Measurements from ENCODE around the gene SC5D.
A peak's percentile ranks its signal among the peaks of the same experiment; 100 is the strongest.

The SC5D gene

GRCh38 chr11:121292495-121293287 is at the start of gene SC5D:
SC5D (plus strand) TSS chr11:121292771; CDS start chr11:121303376, 10,605 bp downstream.
- DNase-seq (ENCODE audit: extremely low read depth in 1 of 2, low read depth in 1 of 2) = peak; percentile 83 to 88

- DNase-seq (ENCODE audit: extremely low read depth in 1 of 2, low read depth in 1 of 2) = no peak
Measured at GRCh38 chr11:121244884-121245283, 47.7 kb upstream of the SC5D start.

DNA sequence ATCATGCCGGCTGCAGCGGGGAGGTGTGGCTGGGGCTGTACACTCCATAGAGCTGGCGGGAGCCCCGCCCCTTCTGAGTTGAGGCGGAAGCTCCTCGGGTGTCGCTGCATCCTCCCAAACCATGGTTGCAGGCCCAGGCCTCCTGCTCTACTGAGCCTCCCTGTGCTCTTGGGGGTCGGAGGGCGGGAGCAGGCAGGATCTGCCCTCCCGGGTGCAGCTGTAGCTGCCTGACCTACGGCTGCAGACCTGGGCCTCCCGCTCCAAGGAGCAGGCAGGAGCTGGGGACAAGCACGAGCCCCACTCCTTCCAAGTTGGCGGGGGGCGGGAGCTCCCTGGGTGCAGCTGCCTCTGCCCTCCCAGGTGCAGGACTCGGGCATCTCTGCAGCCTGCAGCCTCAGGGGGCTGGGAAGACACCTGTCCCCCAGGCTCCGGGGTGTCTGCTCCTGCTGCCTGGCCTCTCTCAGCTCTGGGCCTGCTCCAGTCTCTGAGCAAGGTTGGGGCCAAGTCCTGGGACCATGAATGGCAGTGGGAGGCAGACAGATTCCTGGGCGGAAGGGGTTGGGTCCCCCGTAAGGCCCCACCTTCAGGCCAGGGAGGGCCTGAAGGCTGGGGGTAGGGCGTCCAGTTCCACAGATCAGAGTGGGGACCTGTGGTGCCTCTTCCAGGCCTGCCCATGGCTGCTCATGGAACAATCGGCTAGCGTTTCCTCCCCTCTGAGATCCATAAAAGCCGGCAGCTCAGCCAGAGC is 46.4 kb upstream of the SC5D start:
- no peak for DNase-seq (ENCODE audit: extremely low read depth in 1 of 2, low read depth in 1 of 2)

DNA sequence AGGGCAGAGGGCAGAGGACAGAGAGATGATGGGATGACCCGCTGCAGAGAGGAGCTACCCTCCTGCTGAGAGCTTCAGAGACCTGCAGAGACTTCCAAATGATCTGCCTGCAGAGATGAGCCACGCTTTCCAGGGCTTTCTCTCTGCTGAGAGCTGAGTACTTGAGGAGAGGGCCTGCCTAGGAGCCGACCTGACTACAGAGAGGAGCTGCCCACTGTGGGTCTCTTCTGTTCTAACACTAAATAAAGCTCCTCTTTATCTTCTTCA is 45.9 kb upstream of the SC5D start:
- DNase-seq (ENCODE audit: extremely low read depth in 1 of 2, low read depth in 1 of 2) = no peak

- DNase-seq (ENCODE audit: extremely low read depth in 1 of 2, low read depth in 1 of 2) = no peak
Measured at GRCh38 chr11:121248496-121248895, 44.1 kb upstream of the SC5D start.

DNA sequence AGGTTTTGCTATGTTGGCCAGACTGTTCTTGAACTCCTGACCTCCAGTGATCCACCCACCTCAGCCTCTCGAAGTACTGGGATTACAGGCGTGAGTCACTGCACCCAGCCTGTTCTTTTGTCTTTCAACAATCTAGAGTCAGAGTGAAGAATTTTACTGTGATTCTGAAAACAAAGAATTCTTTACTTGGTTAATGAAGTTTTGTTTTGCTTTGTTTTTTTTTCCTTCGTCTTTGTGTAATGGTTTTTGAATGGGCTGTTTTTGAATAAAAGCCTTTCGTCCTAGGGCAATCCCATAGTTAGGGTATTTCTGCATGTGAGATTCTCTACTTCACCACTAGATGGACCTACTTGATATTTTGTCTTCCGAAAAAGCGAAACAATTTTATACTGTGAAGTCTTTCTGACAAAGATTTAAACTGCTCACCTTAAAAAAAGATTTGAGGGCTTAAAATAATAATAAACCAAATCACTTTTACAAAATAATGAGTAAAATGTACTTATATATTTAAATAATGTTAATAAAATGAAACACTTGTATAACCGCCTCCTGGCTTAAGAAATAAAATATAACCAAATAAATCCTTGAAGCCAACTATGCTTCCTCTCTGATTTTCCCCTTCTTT is 43.4 kb upstream of the SC5D start:
- DNase-seq (ENCODE audit: extremely low read depth in 1 of 2, low read depth in 1 of 2) = peak in 1 of 2 donors; percentile 5

GRCh38 chr11:121250843-121251242 is 41.7 kb upstream of the SC5D start:
- no peak for DNase-seq (ENCODE audit: extremely low read depth in 1 of 2, low read depth in 1 of 2)

DNA sequence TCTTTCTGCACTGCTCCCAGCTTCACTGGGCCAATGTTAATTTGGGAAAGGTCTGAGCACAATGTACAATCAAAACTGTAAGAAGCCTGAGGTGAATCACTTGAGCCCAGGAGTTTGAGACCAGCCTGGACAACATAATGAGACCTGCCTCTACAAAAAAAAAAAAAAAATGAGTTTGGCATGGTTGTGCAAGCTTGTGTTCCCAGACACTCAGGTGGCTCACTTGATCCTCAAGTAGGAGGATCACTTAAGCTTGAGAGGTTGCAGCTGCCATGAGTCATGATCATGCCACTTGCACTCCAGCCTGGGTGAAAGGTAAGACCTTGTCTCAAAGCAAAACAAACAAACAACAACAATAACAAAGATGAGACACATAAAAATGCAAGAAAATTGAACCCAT is 38.6 kb upstream of the SC5D start:
- no peak for DNase-seq (ENCODE audit: extremely low read depth in 1 of 2, low read depth in 1 of 2)

- no peak for DNase-seq (ENCODE audit: extremely low read depth in 1 of 2, low read depth in 1 of 2)
Measured at GRCh38 chr11:121254756-121255155, 37.8 kb upstream of the SC5D start.

DNA sequence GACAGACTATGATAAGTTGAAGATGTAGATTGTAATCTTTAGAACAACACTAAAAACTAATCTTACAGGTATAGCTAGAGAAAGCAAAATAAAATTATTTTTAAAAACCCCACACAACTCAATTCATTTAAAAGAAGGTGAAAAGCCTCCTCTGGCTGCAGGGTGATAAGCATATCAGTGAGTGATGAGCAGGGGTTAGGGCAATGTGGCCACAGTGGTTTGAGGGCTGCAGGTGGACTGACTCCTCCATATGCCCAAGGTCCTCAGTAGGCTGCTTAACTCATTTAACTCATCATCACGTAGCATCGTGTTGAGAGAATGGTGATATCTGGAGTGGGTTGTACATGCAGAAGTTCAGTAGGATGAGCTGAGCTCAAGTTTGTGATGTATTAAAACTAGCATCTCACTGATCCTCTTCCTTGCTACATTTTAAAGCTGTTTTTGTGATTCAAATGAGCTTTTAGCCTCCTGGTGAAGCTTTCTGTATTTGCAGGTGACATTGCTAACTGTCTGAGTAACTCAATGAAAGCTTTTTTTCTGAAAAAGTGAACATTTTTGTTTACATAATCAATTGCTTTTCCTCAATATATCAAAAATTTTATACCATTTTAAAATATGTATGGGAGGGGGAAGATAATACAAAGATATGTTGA is 37.0 kb upstream of the SC5D start:
- no peak for DNase-seq (ENCODE audit: extremely low read depth in 1 of 2, low read depth in 1 of 2)

DNA sequence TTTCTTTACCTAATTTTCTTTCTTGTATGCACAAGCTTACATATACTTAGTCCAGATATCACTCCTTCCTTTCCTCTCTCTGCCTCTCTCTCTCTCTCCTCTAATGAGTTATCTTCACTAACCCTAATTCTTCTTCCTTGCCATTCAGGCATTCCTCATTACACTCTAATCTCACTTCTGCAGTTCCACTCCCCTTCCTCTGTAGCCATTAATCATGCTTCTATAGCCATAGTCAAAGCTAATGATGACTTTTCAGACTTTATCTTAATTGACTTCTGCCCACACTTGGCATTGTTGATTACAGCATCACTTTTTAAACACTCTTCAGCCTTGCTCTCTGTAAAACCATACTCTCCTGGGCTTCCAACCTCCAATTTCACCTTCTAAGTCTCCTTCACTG is 35.3 kb upstream of the SC5D start:
- DNase-seq (ENCODE audit: extremely low read depth in 1 of 2, low read depth in 1 of 2) = no peak

- no peak for DNase-seq (ENCODE audit: extremely low read depth in 1 of 2, low read depth in 1 of 2)
Measured at GRCh38 chr11:121257976-121258375, 34.6 kb upstream of the SC5D start.

DNA sequence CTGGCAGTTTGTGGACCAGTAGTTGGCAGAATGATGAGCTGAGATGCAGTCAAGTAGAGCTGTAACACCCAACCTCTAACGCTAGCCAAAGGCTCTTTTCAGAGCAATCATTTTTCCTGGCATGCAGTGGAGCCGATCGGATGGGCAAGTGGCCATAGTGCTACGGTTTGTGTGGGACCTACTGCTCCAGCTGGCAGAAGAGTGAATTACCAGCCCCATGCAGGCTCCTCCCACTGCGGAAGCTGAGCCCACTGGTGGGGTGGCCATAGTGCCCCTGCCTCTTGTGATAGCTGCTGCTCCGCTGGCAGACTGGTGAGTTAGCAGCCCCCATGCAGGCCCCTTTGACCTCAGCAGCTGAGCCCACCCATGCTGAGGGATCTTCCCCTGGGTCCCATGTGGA is 27.0 kb upstream of the SC5D start:
- DNase-seq (ENCODE audit: extremely low read depth in 1 of 2, low read depth in 1 of 2) = no peak

DNA sequence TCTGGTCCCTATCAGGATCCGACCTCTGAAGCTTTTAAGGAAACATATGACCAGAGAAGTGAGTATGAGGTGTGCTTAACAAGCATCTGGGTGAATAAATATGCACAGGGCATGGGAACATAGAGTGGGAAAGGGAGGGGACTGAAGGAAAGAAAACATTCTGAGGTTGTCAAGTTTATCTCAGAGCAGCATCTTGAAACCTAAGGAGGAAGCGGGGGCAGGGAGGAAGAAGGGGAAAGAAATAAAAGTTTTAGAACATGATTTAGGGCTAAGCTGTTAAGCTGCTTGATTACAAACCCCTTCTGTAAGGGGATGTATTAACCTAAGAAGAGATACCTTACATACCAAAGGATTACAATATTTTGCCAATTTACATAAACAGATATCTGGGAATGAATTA is 24.0 kb upstream of the SC5D start:
- DNase-seq (ENCODE audit: extremely low read depth in 1 of 2, low read depth in 1 of 2) = no peak

- DNase-seq (ENCODE audit: extremely low read depth in 1 of 2, low read depth in 1 of 2) = no peak
Measured at GRCh38 chr11:121270001-121270678, 22.4 kb upstream of the SC5D start.

DNA sequence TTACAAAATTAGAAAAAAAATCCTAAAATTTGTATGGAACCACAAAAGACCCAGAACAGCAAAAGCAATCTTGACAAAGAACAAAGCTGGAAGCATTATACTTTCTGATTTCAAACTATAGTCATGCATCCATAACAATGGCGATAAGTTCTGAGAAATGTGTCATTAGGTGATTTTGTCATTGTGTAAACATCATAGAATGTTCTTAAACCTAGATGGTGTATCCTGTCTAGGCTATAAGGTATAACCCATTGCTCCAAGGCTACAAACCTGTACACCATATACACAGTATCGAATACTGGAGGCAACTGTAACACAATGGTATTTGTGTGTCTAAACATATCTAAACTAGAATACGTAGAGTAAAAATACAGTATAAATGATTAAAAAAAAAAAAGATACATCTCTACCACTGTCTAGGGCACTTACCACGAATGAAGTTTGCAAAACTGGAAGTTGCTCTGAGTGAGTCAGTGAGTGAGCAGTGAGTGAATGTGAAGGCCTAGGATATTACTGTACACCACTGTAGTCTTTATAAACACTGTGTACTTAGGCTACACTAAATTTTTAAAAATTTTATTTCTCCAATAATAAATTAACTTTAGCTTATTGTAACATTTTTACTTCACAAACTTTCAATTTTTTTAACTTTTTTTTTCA is 18.1 kb upstream of the SC5D start:
- no peak for DNase-seq (ENCODE audit: extremely low read depth in 1 of 2, low read depth in 1 of 2)

GRCh38 chr11:121281698-121282097 is 10.9 kb upstream of the SC5D start:
- no peak for DNase-seq (ENCODE audit: extremely low read depth in 1 of 2, low read depth in 1 of 2)

- DNase-seq (ENCODE audit: extremely low read depth in 1 of 2, low read depth in 1 of 2) = no peak
Measured at GRCh38 chr11:121282386-121282785, 10.2 kb upstream of the SC5D start.

DNA sequence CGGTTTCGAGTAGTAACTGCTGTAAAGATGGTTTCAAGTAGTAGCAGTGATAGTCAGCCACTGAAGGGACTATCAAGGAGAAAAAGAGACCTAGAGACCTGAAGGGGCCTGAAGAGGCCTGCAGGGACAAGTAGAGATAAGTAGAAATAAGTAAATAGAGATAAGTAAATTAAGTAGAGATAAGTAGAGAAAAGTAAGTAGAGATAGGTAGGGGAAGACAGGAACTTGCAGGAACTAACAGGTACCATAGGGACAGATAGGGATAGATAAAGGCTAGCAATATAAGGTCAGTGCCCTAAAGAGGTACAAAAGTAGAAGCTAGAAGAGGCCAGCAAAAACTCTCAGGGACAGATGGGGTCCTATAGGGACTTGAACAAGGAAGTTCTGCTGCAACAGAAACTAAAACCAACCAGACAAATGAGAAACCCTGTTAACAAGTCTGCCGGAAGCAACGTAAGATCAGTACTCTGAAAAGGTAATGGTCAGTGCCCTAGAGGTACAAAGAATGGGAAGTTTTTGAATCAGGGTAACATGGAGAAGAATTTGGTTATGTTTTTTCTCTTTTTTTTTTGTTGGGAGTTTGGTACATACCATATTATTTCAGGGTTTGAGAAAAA is 9.6 kb upstream of the SC5D start:
- DNase-seq (ENCODE audit: extremely low read depth in 1 of 2, low read depth in 1 of 2) = no peak

DNA sequence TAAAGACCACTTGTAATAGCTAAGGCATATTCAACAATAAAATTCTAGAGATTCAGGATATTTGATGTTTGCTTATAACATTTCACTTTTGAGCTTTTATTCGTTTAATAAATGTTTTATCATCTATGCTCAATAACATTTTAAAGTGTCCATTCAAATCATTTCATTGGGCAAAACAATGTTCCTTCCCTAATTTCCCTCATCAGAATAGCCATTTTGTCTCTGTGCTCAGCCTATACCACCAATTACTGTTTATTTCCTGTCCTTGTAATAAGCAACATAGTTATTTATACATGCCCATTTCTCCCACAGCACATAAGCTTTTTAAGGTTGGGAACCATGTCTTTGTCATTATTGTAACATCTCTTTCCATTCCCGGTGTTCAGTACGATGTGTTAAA is 1.3 kb upstream of the SC5D start:
- no peak for DNase-seq (ENCODE audit: extremely low read depth in 1 of 2, low read depth in 1 of 2)

Data from stimulated activated CD8-positive, alpha-beta memory T cell treated with anti-CD3 and anti-CD28 coated beads, Interleukin-7, amount 100 ng/mL, for 48 hours (primary cell).